Endothelial cell of umbilical vein (primary cell): ENCODE measurements around the gene SH3GL1. TPM values are rescaled to one million over a fixed set of nuclear protein-coding genes. Genes with fewer than 3 reads are reported as not detected.

ENCODE experiments used
- BruUV-seq: library from RNA; stranded (reverse); fragments of 400-500 nt; replicated peaks from 2 replicates; lab custom pipeline; 2021; lab: Mats Ljungman, UMichigan
- CTCF ChIA-PET: fragments of 300-600, 350-600 bp; sonication (Branson Sonifier 250); formaldehyde crosslinking; loops from one replicate; lab custom pipeline; 2021; ENCODE audit warnings: antibody characterized with exemption, inconsistent platforms; lab: Charles Lee
- POLR2A ChIA-PET: fragments of 300-600, 350-600 bp; sonication (Branson Sonifier 250); formaldehyde crosslinking; loops from one replicate; lab custom pipeline; 2021; ENCODE audit warnings: antibody characterized with exemption, inconsistent platforms; lab: Charles Lee
- DNase-seq: peaks from one replicate; pipeline ENCODE4 v3.0.0-alpha.2; 2011; ENCODE audit warnings: low read depth, low spot score
- FAIRE-seq: peaks from 2 replicates; lab custom pipeline; 2011; peaks lifted over from hg19 to GRCh38; lab: Jason Lieb, UNC
- H2AFZ ChIP-seq: 2 replicates; pipeline ENCODE4 v1.6.0; 2012; ENCODE audit warnings: low read depth, low read length, control low read depth, inconsistent platforms
- H3K27ac ChIP-seq: 2 replicates; pipeline ENCODE4 v1.5.1; 2011; ENCODE audit warnings: low read depth, mild to moderate bottlenecking, control low read depth, low read length, moderate library complexity; ENCODE audit not compliant: insufficient read depth
- H3K27me3 ChIP-seq, 2 experiments: 2 replicates each; pipeline versions ENCODE4 v1.6.0 to v1.6.1; 2011; ENCODE audit warnings: low read length in 2 of 2, mixed read lengths in 1 of 2; ENCODE audit not compliant: control insufficient read depth in 2 of 2, insufficient read depth in 2 of 2
- H3K36me3 ChIP-seq, 2 experiments: 2 replicates in 1 of 2; 3 replicates in 1 of 2; pipeline ENCODE4 v1.5.1; 2011; ENCODE audit warnings: low read length in 2 of 2, mild to moderate bottlenecking in 1 of 2, moderate library complexity in 1 of 2; ENCODE audit not compliant: control insufficient read depth in 2 of 2, insufficient read depth in 2 of 2; ENCODE audit errors: extremely low read depth in 1 of 2
- H3K4me1 ChIP-seq: 3 replicates; pipeline ENCODE4 v1.5.1; 2011; ENCODE audit warnings: mild to moderate bottlenecking, low read length; ENCODE audit not compliant: control insufficient read depth, insufficient read depth; ENCODE audit errors: extremely low read depth
- H3K4me2 ChIP-seq: 2 replicates; pipeline ENCODE4 v1.6.1; 2011; ENCODE audit warnings: low read length, control low read depth, mixed read lengths; ENCODE audit not compliant: insufficient read depth
- H3K4me3 ChIP-seq, 3 experiments: fragments of 200-600 bp in 1 of 3; sonication (generic), shearing (Covaris generic) in 1 of 3; replicated peaks in 1 of 3; 2 replicates each; pipeline ENCODE4 v1.5.1; 2011 to 2016; ENCODE audit warnings: control low read depth in 3 of 3, low read length in 3 of 3, mild to moderate bottlenecking in 2 of 3, inconsistent platforms in 1 of 3, low read depth in 1 of 3, moderate library complexity in 1 of 3; ENCODE audit not compliant: insufficient read depth in 1 of 3
- H3K79me2 ChIP-seq: 2 replicates; pipeline ENCODE4 v1.6.0; 2012; ENCODE audit warnings: low read length, inconsistent platforms; ENCODE audit not compliant: control insufficient read depth, insufficient read depth
- H3K9ac ChIP-seq: replicated peaks from 2 replicates; pipeline ENCODE3; 2011; ENCODE audit warnings: low read length, control low read depth; ENCODE audit not compliant: insufficient read depth; ENCODE audit errors: extremely low read depth
- H3K9me1 ChIP-seq: replicated peaks from 3 replicates; pipeline ENCODE4 v1.6.0; 2011; ENCODE audit warnings: mild to moderate bottlenecking, low read length; ENCODE audit not compliant: control insufficient read depth, insufficient read depth; ENCODE audit errors: extremely low read depth
- H3K9me3 ChIP-seq: replicated peaks from 2 replicates; pipeline ENCODE4 v1.5.1; 2012; ENCODE audit warnings: low read length, inconsistent platforms; ENCODE audit not compliant: control insufficient read depth, insufficient read depth
- H4K20me1 ChIP-seq: replicated peaks from 2 replicates; pipeline ENCODE3; 2011; ENCODE audit warnings: mild to moderate bottlenecking, low read length; ENCODE audit not compliant: control insufficient read depth, insufficient read depth; ENCODE audit errors: extremely low read depth
- CTCF ChIP-seq, 2 donors: IDR thresholded peaks; 1 replicate in 1 of 2; 2 replicates in 1 of 2; pipeline ENCODE4 v1.5.1; 2011; ENCODE audit warnings: low read length in 2 of 2, mild to moderate bottlenecking in 2 of 2, moderate library complexity in 2 of 2, control low read depth in 1 of 2, inconsistent platforms in 1 of 2, low read depth in 1 of 2; ENCODE audit not compliant: insufficient read depth in 1 of 2; ENCODE audit errors: extremely low read depth in 1 of 2
- FOS ChIP-seq: IDR thresholded peaks from 2 replicates; pipeline ENCODE4 v1.6.1; 2011; ENCODE audit warnings: mild to moderate bottlenecking, low read length, moderate library complexity, borderline replicate concordance; ENCODE audit not compliant: insufficient read depth
- GATA2 ChIP-seq: IDR thresholded peaks from 2 replicates; pipeline ENCODE4 v1.7.0; 2011; ENCODE audit warnings: low read depth, mild to moderate bottlenecking, moderate library complexity, mixed read lengths, low read length; ENCODE audit not compliant: insufficient read length, insufficient read depth
- MAX ChIP-seq: IDR thresholded peaks from 2 replicates; pipeline ENCODE4 v1.6.1; 2011; ENCODE audit not compliant: insufficient read depth, insufficient read length
- MYC ChIP-seq: IDR thresholded peaks from one replicate; pipeline ENCODE4 v1.6.1; 2011; ENCODE audit warnings: mild to moderate bottlenecking, low read depth, low read length
- POLR2A ChIP-seq: IDR thresholded peaks from 2 replicates; pipeline ENCODE4 v1.6.1; 2012; ENCODE audit warnings: low read depth, mild to moderate bottlenecking, control low read depth, low read length
- POLR2AphosphoS5 ChIP-seq: IDR thresholded peaks from 2 replicates; pipeline ENCODE4 v1.6.1; 2012; ENCODE audit warnings: low read depth, mild to moderate bottlenecking, control low read depth, low read length, moderate library complexity; ENCODE audit not compliant: insufficient read depth
- dilution Hi-C: fragments of 300-500 bp; cut with MboI; formaldehyde crosslinking; loops from one replicate; pipeline ENCODE4 v1.15.0; 2019; ENCODE audit warnings: low sequenced_read_pairs; ENCODE audit not compliant: extremely low pct_ligation_motif_present
- intact Hi-C: fragments of 100-400 bp; cut with micrococcal nuclease; formaldehyde crosslinking; loops from one replicate; pipeline ENCODE4 v1.10.0; 2022
- polyA plus RNA-seq, 4 experiments: library from polyadenylated mRNA; depleted of rRNA in 3 of 4; stranded (reverse) in 3 of 4; unstranded in 1 of 4; fragments of >200 nt; gene quantifications; 2 replicates each; pipeline versions ENCODE4 v1.2.1 to v1.2.3, GENCODE V29; 2011 to 2012; ENCODE audit warnings: missing spikeins in 1 of 4
- total RNA-seq: library from RNA; stranded (reverse); gene quantifications from 2 replicates; pipeline ENCODE4 v1.2.3, GENCODE V29; 2021

SH3GL1 gene
- total and polyA plus RNA-seq, 2 donors (not counting 3 experiments of a cell fraction or from before 2014, with no cell fraction given): 143 to 145 TPM

- Histone ChIP-seq H3K4me3 (no peak overlapping the region), H3K27me3 (no peaks in the 10 kb centered on the region), H3K9ac (no peak overlapping the region), H3K4me2 (no peak overlapping the region), H4K20me1 (no peaks in the 10 kb centered on the region), H3K27ac (no peak overlapping the region), H3K9me3 (no peaks in the 10 kb centered on the region), H3K79me2 (no peaks in the 10 kb centered on the region), H3K4me1 (no peaks in the 10 kb centered on the region), H3K36me3 (peaks cover 4 to 9% of the 10 kb centered on the region in 2 experiments), H3K9me1 (no peaks in the 10 kb centered on the region), H2AFZ (no peak overlapping the region)
- POLR2A ChIA-PET: no interaction called here
- CTCF ChIA-PET: no interaction called here
- dilution Hi-C loops: no loop called here
- intact Hi-C loops: no loop called here
- no peak for DNase-seq
- no peak for FAIRE-seq
- TF ChIP-seq GATA2 (no peak), POLR2A (no peak), POLR2AphosphoS5 (no peak), CTCF (IDR thresholded peaks at IDR 0.05; ENCODE audit: extremely low read depth in 1 of 2, insufficient read depth in 1 of 2, low read depth in 1 of 2, low read length in 2 of 2) (no peak)
- BruUV-seq: no TSS peak
These were observed 23.2 kb upstream of the SH3GL1 start for GRCh38 chr19:4423416-4424126.

DNA sequence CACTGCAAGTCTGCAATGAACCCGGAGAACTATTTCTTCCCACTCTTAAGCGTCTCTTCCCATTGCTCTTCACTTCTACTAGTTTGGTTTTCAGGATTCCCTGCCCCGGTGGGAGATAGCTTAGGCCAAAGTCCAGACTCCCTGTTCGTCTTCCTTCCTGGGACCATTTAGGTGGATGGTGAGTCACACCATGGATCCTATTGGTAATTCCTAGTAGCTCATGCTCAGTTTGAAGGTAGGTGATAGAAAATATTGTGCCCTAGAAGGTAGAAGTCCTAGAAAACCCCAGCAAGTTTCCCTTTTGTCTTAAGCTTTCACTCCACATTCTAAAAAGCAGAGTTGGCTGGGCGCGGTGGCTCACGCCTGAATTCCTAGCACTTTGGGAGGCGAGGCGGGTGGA is 15.9 kb upstream of the SH3GL1 start:
- BruUV-seq: no TSS peak
- Histone ChIP-seq H3K9ac (no peak overlapping the region), H3K4me2 (no peak overlapping the region), H4K20me1 (no peaks in the 10 kb centered on the region), H3K4me1 (no peaks in the 10 kb centered on the region), H2AFZ (no peak overlapping the region), H3K27me3 (no peaks in the 10 kb centered on the region), H3K36me3 (no peaks in the 10 kb centered on the region), H3K9me1 (no peaks in the 10 kb centered on the region), H3K79me2 (peaks cover 20% of the 10 kb centered on the region), H3K9me3 (no peaks in the 10 kb centered on the region), H3K27ac (no peak overlapping the region), H3K4me3 (no peak overlapping the region)
- FAIRE-seq (no peak), DNase-seq (no peak)
- POLR2A ChIA-PET: no interaction called here
- intact Hi-C loops (no loop called here), dilution Hi-C loops (loop anchor here (10.0 kb wide), 1 partner anchor 51 kb away; no protein-coding TSS in a partner anchor)
- CTCF ChIA-PET: interaction anchor here (0.7 to 1.6 kb wide), 6 partner anchors 10 to 149 kb away, joined by 3 to 5 read pairs (median 4); partner anchors contain the start of genes CHAF1A, HDGFL2 and SH3GL1
- no peak for TF ChIP-seq POLR2A
- no peak for TF ChIP-seq MYC
- TF ChIP-seq FOS: no peak
- no peak for TF ChIP-seq GATA2
- TF ChIP-seq MAX: no peak
